ENCODE measurements around the gene DHRS3. TPM values are rescaled to one million over a fixed set of nuclear protein-coding genes. Genes with fewer than 3 reads are reported as not detected.

DHRS3 gene
- total and polyA plus RNA-seq, 2 of the 13 experiments (the other 11 are each of a cell fraction or from before 2014, with no cell fraction given) = 48.5 to 90.5 TPM

DNA sequence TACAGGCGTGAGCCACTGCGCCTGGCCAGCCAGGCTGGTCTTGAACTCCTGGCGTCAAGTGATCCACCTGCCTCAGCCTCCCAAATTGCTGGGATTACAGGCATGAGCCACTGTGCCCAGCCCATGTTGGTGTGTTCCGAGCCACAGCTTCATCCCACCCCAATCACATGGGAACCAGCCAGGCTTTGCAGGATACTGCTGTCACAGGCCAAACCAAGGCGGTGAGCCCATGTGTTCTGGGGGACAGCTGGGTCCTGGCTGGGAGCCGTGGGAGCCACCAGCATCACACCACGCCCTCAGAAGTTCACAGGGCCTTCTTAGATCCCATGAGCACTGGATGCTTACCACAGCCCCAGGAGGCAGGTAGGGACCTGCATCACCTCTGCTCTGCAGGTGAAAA lies 56.9 kb downstream of the DHRS3 start:
- Histone ChIP-seq H3K4me2 (ENCODE audit: low read depth, low read length) (no peak overlapping the region), H3K27ac (ENCODE audit: extremely low read length, insufficient read depth, low read length) (no peak overlapping the region), H3K27me3 (ENCODE audit: control insufficient read depth in 1 of 2, insufficient read depth in 2 of 2, low read length in 2 of 2) (peaks cover 0 to 6% of the 10 kb centered on the region in 2 experiments; a peak in 1 of 5 replicates), H3K4me3 (replicated peaks in 1 of 3; ENCODE audit: insufficient read depth in 1 of 3, low read depth in 2 of 3, low read length in 3 of 3) (no peak overlapping the region), H2AFZ (ENCODE audit: low read length) (no peak overlapping the region), H3K4me1 (ENCODE audit: insufficient read depth, low read length) (peaks cover 29% of the 10 kb centered on the region), H3K79me2 (ENCODE audit: insufficient read depth, low read length) (no peaks in the 10 kb centered on the region), H3K36me3 (replicated peaks in 1 of 2; ENCODE audit: control insufficient read depth in 1 of 2, insufficient read depth in 2 of 2, low read length in 2 of 2) (no peaks in the 10 kb centered on the region; a peak in 1 of 5 replicates), H3K9me3 (ENCODE audit: low read length) (peaks cover 22% of the 10 kb centered on the region), H3K9ac (ENCODE audit: insufficient read depth, low read depth, low read length) (no peak overlapping the region), H4K20me1 (ENCODE audit: insufficient read depth, low read length) (no peaks in the 10 kb centered on the region)
- no TSS peak for BruUV-seq (replicated peaks)
- POLR2A ChIA-PET = no interaction called here
- in situ Hi-C loops (cut with HindIII; ENCODE audit: extremely low pct_ligation_motif_present, low pct_unique_long_range_greater_than_20kb) = no loop called here
- intact Hi-C loops (cut with micrococcal nuclease; ENCODE audit: unreplicated experiment) = no loop called here
- CTCF ChIA-PET (ENCODE audit: low intra/inter-chr PET ratio, low total read pairs) = no interaction called here
- FAIRE-seq (no peak), ATAC-seq (no peak), DNase-seq (ENCODE audit: low spot score) (no peak)
- TF ChIP-seq HHEX (CRISPR knock-in tag; IDR thresholded peaks at IDR 0.05) (no peak), SIN3A (IDR thresholded peaks at IDR 0.05; ENCODE audit: borderline replicate concordance, low read depth, low read length) (no peak), FLYWCH1 (CRISPR knock-in tag; IDR thresholded peaks at IDR 0.05) (no peak), POGZ (CRISPR knock-in tag; IDR thresholded peaks at IDR 0.05) (no peak), CREB1 (IDR thresholded peaks at IDR 0.05) (no peak), CREB1 (CRISPR knock-in tag; IDR thresholded peaks at IDR 0.05) (no peak), ZNF782 (CRISPR knock-in tag; IDR thresholded peaks at IDR 0.05; ENCODE audit: borderline replicate concordance) (no peak)
- TF ChIP-seq, protein P1, sequence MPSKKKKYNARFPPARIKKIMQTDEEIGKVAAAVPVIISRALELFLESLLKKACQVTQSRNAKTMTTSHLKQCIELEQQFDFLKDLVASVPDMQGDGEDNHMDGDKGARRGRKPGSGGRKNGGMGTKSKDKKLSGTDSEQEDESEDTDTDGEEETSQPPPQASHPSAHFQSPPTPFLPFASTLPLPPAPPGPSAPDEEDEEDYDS (CRISPR knock-in tag; IDR thresholded peaks at IDR 0.05) = no peak
- TF ChIP-seq, protein P2, sequence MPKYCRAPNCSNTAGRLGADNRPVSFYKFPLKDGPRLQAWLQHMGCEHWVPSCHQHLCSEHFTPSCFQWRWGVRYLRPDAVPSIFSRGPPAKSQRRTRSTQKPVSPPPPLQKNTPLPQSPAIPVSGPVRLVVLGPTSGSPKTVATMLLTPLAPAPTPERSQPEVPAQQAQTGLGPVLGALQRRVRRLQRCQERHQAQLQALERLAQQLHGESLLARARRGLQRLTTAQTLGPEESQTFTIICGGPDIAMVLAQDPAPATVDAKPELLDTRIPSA (CRISPR knock-in tag; IDR thresholded peaks at IDR 0.05; ENCODE audit: borderline replicate concordance) = no peak
- whole genome bisulfite sequencing (ENCODE audit: low lambda C conversion rate) = 54% methylated on average over 2 of the region's 7 CpGs
